Nephron progenitor cell (in vitro differentiated cells): ENCODE results near the gene RNASEH1.
A peak's percentile ranks its signal among the peaks of the same experiment; 100 is the strongest.

Experiments used
- DNase-seq: peaks from one replicate; pipeline ENCODE4 v3.0.0; 2021
- H3K27ac Mint-ChIP-seq: 2 replicates; pipeline ENCODE4 v1.8.0; 2021; ENCODE audit warnings: mild to moderate bottlenecking, moderate library complexity, mixed read lengths
- H3K27me3 Mint-ChIP-seq: 2 replicates; pipeline ENCODE4 v1.8.0; 2021; ENCODE audit warnings: mild to moderate bottlenecking, low read depth, mixed read lengths; ENCODE audit not compliant: poor library complexity
- H3K36me3 Mint-ChIP-seq: 2 replicates; pipeline ENCODE4 v1.8.0; 2021; ENCODE audit warnings: low read depth, mixed read lengths
- H3K4me1 Mint-ChIP-seq: 2 replicates; pipeline ENCODE4 v1.8.0; 2021; ENCODE audit warnings: mixed read lengths
- H3K4me3 Mint-ChIP-seq: 2 replicates; pipeline ENCODE4 v1.8.0; 2021; ENCODE audit warnings: mild to moderate bottlenecking, moderate library complexity, mixed read lengths
- H3K9me3 Mint-ChIP-seq: 2 replicates; pipeline ENCODE4 v1.8.0; 2021; ENCODE audit warnings: mild to moderate bottlenecking, moderate library complexity, mixed read lengths
- CTCF ChIP-seq: fragments of 200-600 bp; sonication (generic); IDR thresholded peaks from 2 replicates; pipeline ENCODE4 v1.5.0; 2021; ENCODE audit warnings: antibody characterized with exemption

Gene RNASEH1

GRCh38 chr2:3603536-3604206 is 45.5 kb upstream of the RNASEH1 start:
- no peaks in the 10 kb centered on the region for H3K36me3 Mint-ChIP-seq
- no peak overlapping the region for H3K4me3 Mint-ChIP-seq
- peaks cover 28% of the 10 kb centered on the region for H3K4me1 Mint-ChIP-seq
- peaks cover 5% of the 10 kb centered on the region for H3K27me3 Mint-ChIP-seq
- TF ChIP-seq CTCF = no peak
- no peak for DNase-seq
- peak overlapping the region; percentile 48 for H3K27ac Mint-ChIP-seq
- no peaks in the 10 kb centered on the region for H3K9me3 Mint-ChIP-seq

- Mint-ChIP-seq H3K36me3 (no peaks in the 10 kb centered on the region), H3K4me3 (no peak overlapping the region), H3K27me3 (no peaks in the 10 kb centered on the region), H3K4me1 (peaks cover 23% of the 10 kb centered on the region), H3K27ac (peak overlapping the region; percentile 30), H3K9me3 (no peaks in the 10 kb centered on the region)
- TF ChIP-seq CTCF = no peak
- no peak for DNase-seq
Observed at GRCh38 chr2:3602553-3603339, 44.6 kb upstream of the RNASEH1 start.

- H3K4me1 Mint-ChIP-seq = peaks cover 30% of the 10 kb centered on the region
Observed at GRCh38 chr2:3601561-3602271, 43.6 kb upstream of the RNASEH1 start.

GRCh38 chr2:3600256-3600855 is 42.2 kb upstream of the RNASEH1 start:
- Mint-ChIP-seq H3K27ac (no peak overlapping the region), H3K4me1 (peaks cover 25% of the 10 kb centered on the region), H3K36me3 (no peaks in the 10 kb centered on the region), H3K4me3 (no peak overlapping the region), H3K9me3 (no peaks in the 10 kb centered on the region), H3K27me3 (peaks cover 6% of the 10 kb centered on the region)
- DNase-seq = no peak
- TF ChIP-seq CTCF = no peak

More at GRCh38 chr2:3601561-3602271, 43.6 kb upstream of the RNASEH1 start:
- H3K4me3 Mint-ChIP-seq = no peak overlapping the region
- no peak for TF ChIP-seq CTCF
- H3K27me3 Mint-ChIP-seq = peaks cover 4% of the 10 kb centered on the region
- no peaks in the 10 kb centered on the region for H3K36me3 Mint-ChIP-seq
- DNase-seq = no peak
- H3K27ac Mint-ChIP-seq = no peak overlapping the region
- no peaks in the 10 kb centered on the region for H3K9me3 Mint-ChIP-seq

GRCh38 chr2:3598912-3599854 is 41.0 kb upstream of the RNASEH1 start:
- H3K9me3 Mint-ChIP-seq = no peaks in the 10 kb centered on the region
- DNase-seq = no peak
- H3K4me3 Mint-ChIP-seq = no peak overlapping the region
- H3K27me3 Mint-ChIP-seq = peaks cover 6% of the 10 kb centered on the region
- peaks cover 24% of the 10 kb centered on the region for H3K4me1 Mint-ChIP-seq
- H3K27ac Mint-ChIP-seq = no peak overlapping the region
- H3K36me3 Mint-ChIP-seq = no peaks in the 10 kb centered on the region
- no peak for TF ChIP-seq CTCF
